Activated T-helper 1 cell treated with anti-CD3 and anti-CD28 coated beads, Interleukin-2, amount 50 U/mL, for 16 hours (primary cell): ENCODE measurements around the gene KAT2B.

Source experiments
- DNase-seq, 2 donors: peaks; one replicate each; pipeline ENCODE4 v3.0.0-alpha.2; 2020; ENCODE audit warnings: low read depth in 1 of 2, low spot score in 1 of 2

Gene KAT2B

GRCh38 chr3:20064796-20065564 is 24.7 kb downstream of the KAT2B start:
- DNase-seq, result no peak

GRCh38 chr3:20066079-20066478 is 25.8 kb downstream of the KAT2B start:
- DNase-seq, result no peak

- DNase-seq, result no peak
Observed at GRCh38 chr3:20066850-20067617, 26.8 kb downstream of the KAT2B start.

- DNase-seq, result no peak
Observed at GRCh38 chr3:20068512-20069177, 28.4 kb downstream of the KAT2B start.

- no peak for DNase-seq
Observed at GRCh38 chr3:20069178-20069532, 28.9 kb downstream of the KAT2B start.

GRCh38 chr3:20071175-20071574 is 30.9 kb downstream of the KAT2B start:
- DNase-seq, result no peak

GRCh38 chr3:20072422-20072821 is 32.2 kb downstream of the KAT2B start:
- DNase-seq, result no peak

GRCh38 chr3:20073068-20073467 is 32.8 kb downstream of the KAT2B start:
- no peak for DNase-seq

- DNase-seq, result no peak
Observed at GRCh38 chr3:20073683-20074082, 33.4 kb downstream of the KAT2B start.

GRCh38 chr3:20074226-20075063 is 34.2 kb downstream of the KAT2B start:
- DNase-seq, result no peak

- no peak for DNase-seq
Observed at GRCh38 chr3:20075197-20075596, 35.0 kb downstream of the KAT2B start.

GRCh38 chr3:20076296-20076997 is 36.2 kb downstream of the KAT2B start:
- no peak for DNase-seq

GRCh38 chr3:20077068-20077467 is 36.8 kb downstream of the KAT2B start:
- no peak for DNase-seq

- DNase-seq, result no peak
Observed at GRCh38 chr3:20078194-20078714, 38.0 kb downstream of the KAT2B start.

GRCh38 chr3:20079621-20080020 is 39.4 kb downstream of the KAT2B start:
- no peak for DNase-seq

GRCh38 chr3:20080956-20081554 is 40.8 kb downstream of the KAT2B start:
- no peak for DNase-seq

GRCh38 chr3:20083253-20083652 is 43.0 kb downstream of the KAT2B start:
- DNase-seq, result no peak

GRCh38 chr3:20083953-20084352 is 43.7 kb downstream of the KAT2B start:
- DNase-seq, result no peak

- DNase-seq, result no peak
Observed at GRCh38 chr3:20091331-20092047, 51.2 kb downstream of the KAT2B start.
